ENCODE results near the gene ZNF790. TPM values are rescaled to one million over a fixed set of nuclear protein-coding genes. Genes with fewer than 3 reads are reported as not detected.

The ZNF790 gene
- total RNA-seq, result 0.81 and 2.3 TPM in 2 replicates

DNA sequence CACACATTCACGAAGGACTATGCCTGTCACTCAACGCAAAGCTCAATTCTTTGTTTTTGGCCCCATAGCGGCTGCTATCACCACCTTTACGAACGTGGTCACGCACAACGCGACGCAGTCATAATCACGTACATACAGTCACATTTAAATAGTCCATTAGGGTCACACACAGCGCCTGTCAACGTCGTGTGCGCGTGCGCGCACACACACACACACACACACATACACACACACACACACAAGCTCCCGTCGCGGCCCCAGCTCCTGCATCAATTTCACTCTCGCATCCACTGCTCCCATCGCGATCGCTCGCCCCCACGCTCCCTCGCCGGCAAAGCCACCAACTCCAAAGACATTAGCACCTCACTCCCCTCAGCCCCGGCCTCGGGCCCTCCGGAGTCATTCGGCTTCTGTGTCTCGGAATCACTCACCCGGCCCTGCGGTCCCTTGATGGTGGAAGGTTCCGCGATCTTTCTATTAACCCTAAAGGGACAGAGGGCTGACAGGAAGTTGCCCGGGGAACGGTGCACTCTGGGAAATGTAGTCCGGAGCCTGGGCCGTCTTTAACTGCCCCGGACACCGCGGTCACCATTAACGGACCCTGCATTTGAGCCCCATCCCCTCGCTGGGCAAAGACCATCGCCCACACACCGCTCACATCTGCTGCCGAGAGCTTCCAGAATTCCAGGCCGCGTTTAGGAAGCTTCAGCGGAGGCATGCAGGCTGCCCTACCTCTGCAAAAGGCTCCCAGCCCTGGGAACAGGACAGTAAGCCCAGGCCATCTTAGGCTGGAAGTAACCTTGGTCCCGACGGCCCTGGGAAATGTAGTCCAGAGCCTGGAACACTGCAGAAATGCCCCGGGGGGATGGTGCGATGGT, at the start of gene ZNF790:
ZNF790 (minus strand) TSS at position 482 of the 878 bp plus-strand sequence. CDS start 12,768 bp downstream, outside the sequence.

DNA sequence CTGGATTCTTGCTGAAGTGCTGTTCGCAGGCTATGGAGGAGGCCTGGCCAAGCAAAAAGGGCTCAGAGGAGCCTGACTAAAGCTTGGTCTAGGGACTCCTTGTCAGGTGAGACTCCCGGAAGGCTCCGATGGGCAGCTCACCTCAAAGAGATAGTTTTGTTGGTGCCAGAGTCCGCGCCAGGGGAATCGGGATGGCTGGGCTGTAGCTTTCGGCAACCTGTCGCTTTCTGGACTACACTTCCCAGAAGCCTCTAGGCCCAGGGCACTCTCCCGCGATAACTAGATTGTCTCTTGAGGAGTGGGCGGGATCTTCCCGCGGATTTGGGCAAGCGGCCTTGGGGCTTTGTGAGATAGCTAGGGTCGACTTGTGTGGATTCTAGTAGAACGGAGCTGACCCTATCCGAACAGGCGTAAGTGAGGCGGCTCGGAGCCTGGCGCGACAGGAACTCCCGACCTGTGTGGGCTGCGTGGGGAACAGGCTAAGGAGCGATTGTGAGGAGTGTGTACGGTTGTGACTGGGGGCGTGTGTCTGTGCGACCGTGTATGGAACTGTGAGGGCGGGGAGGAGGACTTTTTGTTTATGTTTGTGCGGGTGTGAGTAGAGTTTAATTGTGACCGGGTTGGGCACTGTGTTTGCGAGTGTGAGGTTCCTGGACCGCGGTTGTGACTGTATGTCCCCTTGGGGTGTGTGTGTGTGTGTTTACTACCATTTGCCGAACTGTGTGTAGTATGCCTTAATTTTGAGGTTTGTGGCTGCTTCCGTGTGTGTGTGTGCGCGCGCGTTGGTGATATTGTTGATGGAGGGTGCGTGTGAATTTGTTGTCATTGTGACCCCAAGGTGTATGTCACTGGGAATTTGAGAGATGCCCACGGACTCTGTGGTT, 12.6 kb upstream of the ZNF790 start, which contains the start of gene ZNF345:
ZNF345 (plus strand) TSS at position 318 of the 884 bp plus-strand sequence. CDS start 25,955 bp downstream, outside the sequence.

DNA sequence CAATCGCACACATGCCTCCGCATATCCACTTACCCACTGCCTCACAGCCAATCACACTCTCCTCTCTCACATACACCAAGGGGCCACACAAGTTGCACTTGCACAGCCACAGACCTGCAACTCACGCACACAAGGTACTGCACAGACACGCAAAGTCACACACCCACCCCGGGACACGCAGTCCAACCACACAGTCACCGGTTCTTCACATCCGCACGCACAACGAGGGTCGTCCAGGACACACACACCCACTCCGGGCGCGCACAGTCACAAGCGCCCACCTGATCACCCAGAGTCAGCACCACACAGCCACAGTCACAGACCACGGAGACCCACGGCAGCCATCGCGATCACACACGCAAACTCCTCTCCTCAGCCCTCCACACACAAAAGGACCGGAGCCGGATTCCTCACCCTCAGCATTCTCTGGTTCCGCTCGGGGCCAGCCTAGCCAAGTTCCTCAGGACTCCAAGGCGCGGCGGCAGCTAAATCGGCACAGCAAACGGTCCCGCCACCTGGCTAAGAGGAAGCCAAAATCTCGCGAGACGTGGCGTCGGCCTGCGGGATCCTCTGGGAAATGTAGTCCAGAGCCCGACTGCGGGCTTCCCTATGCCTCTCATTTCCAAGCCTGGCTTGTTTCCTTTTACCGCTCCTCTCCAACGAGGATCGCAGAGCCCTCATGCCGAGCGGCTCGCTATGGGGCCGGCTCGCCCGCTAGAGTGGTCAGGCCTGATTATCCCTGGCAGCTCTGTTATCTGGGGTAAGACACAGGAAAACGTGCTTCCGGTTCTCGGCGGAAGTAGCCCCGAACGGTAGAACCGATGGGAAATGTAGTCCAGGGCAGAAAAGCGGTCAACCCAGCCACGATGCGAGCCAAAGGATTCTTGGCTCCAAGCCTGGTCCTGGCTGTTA, 65.6 kb downstream of the ZNF790 start, which contains the start of gene ZNF850:
ZNF850 (minus strand) TSS at position 497 of the 912 bp plus-strand sequence. CDS start 10,201 bp downstream, outside the sequence.

Other genes starting within 250 kb of the ZNF790 start
- gene ZNF382, start 233.1 kb downstream of the ZNF790 start, total RNA-seq, result 1.8 and 12.5 TPM in 2 replicates
- 2.1 and 3.9 TPM in 2 replicates for gene ZNF461, start 171.6 kb downstream of the ZNF790 start, total RNA-seq
- 2.3 and 2.9 TPM in 2 replicates for gene ZNF567, start 150.8 kb downstream of the ZNF790 start, total RNA-seq
- gene ZNF850, start 65.6 kb downstream of the ZNF790 start, total RNA-seq, result 1.6 and 2.6 TPM in 2 replicates
- gene ZNF345, start 12.5 kb upstream of the ZNF790 start, total RNA-seq, result 1.1 and 1.3 TPM in 2 replicates
- 1.5 and 1.6 TPM in 2 replicates for gene ZNF829, start 77.9 kb upstream of the ZNF790 start, total RNA-seq
- gene ZNF568, start 77.9 kb upstream of the ZNF790 start, total RNA-seq, result 3.1 and 4.4 TPM in 2 replicates
- gene ZNF420, start 240.0 kb upstream of the ZNF790 start, total RNA-seq, result 1.5 and 3.8 TPM in 2 replicates

Measured in mesangial cell (primary cell).